ENCODE data around the gene SLC35D1. TPM values are rescaled to one million over a fixed set of nuclear protein-coding genes. Genes with fewer than 3 reads are reported as not detected.
"Not testable (repeated sequence)": the region's sequence is repeated elsewhere in the genome, so short reads cannot be mapped to it uniquely, and the experiment has no call there.

Gene SLC35D1
- polyA plus RNA-seq, 1 donor (not counting 4 experiments of a cell fraction or from before 2014, with no cell fraction given), result 12.2 TPM

DNA sequence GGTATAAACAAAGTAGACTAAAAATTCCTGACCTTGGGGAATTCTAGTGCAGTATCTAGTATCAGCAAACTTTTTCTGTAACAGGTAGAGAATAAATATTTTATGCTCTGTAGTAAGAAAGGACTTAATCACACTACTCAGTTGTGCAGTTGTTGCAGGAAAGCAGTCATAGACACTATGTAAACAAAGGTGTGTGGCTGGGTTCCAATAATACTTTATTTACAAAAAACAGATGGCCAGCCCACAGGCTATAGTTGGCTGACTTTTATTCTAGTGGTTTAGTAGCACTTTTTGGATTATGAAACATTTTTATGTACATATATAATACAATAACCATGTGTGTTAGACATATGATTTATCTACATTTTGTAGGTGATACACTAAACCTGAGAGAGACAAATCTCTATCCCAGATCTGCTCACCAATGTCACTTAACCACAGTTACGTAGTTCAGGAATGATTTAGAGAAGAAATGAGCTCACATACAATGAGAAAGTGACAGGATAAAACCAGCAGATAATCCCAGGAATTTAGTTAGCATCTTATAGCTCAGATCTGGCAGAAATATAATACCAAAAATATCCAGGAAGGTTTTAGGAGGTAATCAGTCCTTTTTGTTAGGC is 73.1 kb downstream of the SLC35D1 start:
- H3K4me2 ChIP-seq (ENCODE audit: control insufficient read depth, extremely low read depth, insufficient read depth, low read depth, low read length), result no peak overlapping the region
- H3K9ac ChIP-seq (ENCODE audit: control insufficient read depth, extremely low read depth, insufficient read depth, low read length), result no peak overlapping the region
- FAIRE-seq, result peak; percentile 36

DNA sequence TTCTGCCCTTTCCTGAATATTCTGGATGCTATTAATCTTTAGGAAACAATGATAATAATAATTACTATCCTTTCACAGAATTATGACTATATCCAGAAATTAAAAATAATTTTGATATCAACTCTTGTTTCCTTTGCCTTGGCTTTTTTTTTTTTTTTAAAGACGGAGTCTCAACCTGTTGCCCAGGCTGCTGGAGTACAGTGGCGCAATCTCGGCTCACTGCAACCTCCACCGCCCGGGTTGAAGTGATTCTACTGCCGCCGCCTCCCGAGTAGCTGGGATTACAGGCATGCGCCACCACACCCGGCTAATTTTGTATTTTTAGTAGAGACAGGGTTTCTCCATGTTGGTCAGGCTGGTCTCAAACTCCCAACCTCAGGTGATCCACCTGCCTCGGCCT is 74.3 kb downstream of the SLC35D1 start:
- H3K27ac ChIP-seq (ENCODE audit: control insufficient read depth, insufficient read depth, low read length); H3K4me1 ChIP-seq (ENCODE audit: control insufficient read depth, extremely low read depth, insufficient read depth, low read length); H2AFZ ChIP-seq (ENCODE audit: control insufficient read depth, low read length); H3K27me3 ChIP-seq (ENCODE audit: control insufficient read depth, extremely low read depth, insufficient read depth, low read length); H3K4me3 ChIP-seq (ENCODE audit: control insufficient read depth in 2 of 3, extremely low read depth in 1 of 3, insufficient read depth in 2 of 3, low read depth in 1 of 3, low read length in 3 of 3); H3K9me3 ChIP-seq (ENCODE audit: control insufficient read depth, low read depth, low read length); dilution Hi-C loops (cut with MboI; ENCODE audit: extremely low pct_ligation_motif_present, low sequenced_read_pairs); FAIRE-seq; H3K9me1 ChIP-seq (ENCODE audit: control insufficient read depth, extremely low read depth, insufficient read depth, low read length); H3K4me2 ChIP-seq (ENCODE audit: control insufficient read depth, extremely low read depth, insufficient read depth, low read depth, low read length); H4K20me1 ChIP-seq (ENCODE audit: control insufficient read depth, extremely low read depth, insufficient read depth, low read length); H3K9ac ChIP-seq (ENCODE audit: control insufficient read depth, extremely low read depth, insufficient read depth, low read length); DNase-seq (ENCODE audit: low read depth, low spot score); H3K79me2 ChIP-seq (ENCODE audit: control insufficient read depth, insufficient read depth, low read length): not testable (repeated sequence)
- peaks cover 7 to 19% of the 10 kb centered on the region in 2 experiments for H3K36me3 ChIP-seq (ENCODE audit: control insufficient read depth in 2 of 2, extremely low read depth in 1 of 2, insufficient read depth in 2 of 2, low read length in 2 of 2)

More for the DNA sequence above, 73.1 kb downstream of the SLC35D1 start:
- no peak for DNase-seq (ENCODE audit: low read depth, low spot score)
- Histone ChIP-seq H3K9me3 (ENCODE audit: control insufficient read depth, low read depth, low read length) (no peaks in the 10 kb centered on the region), H3K36me3 (ENCODE audit: control insufficient read depth in 2 of 2, extremely low read depth in 1 of 2, insufficient read depth in 2 of 2, low read length in 2 of 2) (peaks cover 7 to 14% of the 10 kb centered on the region in 2 experiments), H3K27me3 (ENCODE audit: control insufficient read depth, extremely low read depth, insufficient read depth, low read length) (no peaks in the 10 kb centered on the region), H3K4me1 (ENCODE audit: control insufficient read depth, extremely low read depth, insufficient read depth, low read length) (no peaks in the 10 kb centered on the region), H2AFZ (ENCODE audit: control insufficient read depth, low read length) (no peak overlapping the region), H3K27ac (ENCODE audit: control insufficient read depth, insufficient read depth, low read length) (no peak overlapping the region), H3K79me2 (ENCODE audit: control insufficient read depth, insufficient read depth, low read length) (peaks cover 2% of the 10 kb centered on the region), H3K9me1 (ENCODE audit: control insufficient read depth, extremely low read depth, insufficient read depth, low read length) (no peaks in the 10 kb centered on the region), H3K4me3 (ENCODE audit: control insufficient read depth in 2 of 3, extremely low read depth in 1 of 3, insufficient read depth in 2 of 3, low read depth in 1 of 3, low read length in 3 of 3) (no peak overlapping the region), H4K20me1 (ENCODE audit: control insufficient read depth, extremely low read depth, insufficient read depth, low read length) (no peaks in the 10 kb centered on the region)
- dilution Hi-C loops (cut with MboI; ENCODE audit: extremely low pct_ligation_motif_present, low sequenced_read_pairs), result no loop called here
- no peak for TF ChIP-seq CTCF (optimal IDR thresholded peaks at IDR 0.05 in 1 of 3, IDR thresholded peaks at IDR 0.05 in 1 of 3, conservative IDR thresholded peaks at IDR 0.05 in 1 of 3; ENCODE audit: extremely low read depth in 1 of 3, insufficient read depth in 2 of 3, low read length in 3 of 3)
- TF ChIP-seq EZH2 (IDR thresholded peaks at IDR 0.05; ENCODE audit: low read length), result no peak

- DNase-seq (ENCODE audit: low read depth, low spot score) (no peak), FAIRE-seq (no peak)
- Histone ChIP-seq H3K4me3 (ENCODE audit: control insufficient read depth in 2 of 3, extremely low read depth in 1 of 3, insufficient read depth in 2 of 3, low read depth in 1 of 3, low read length in 3 of 3) (no peak overlapping the region), H2AFZ (ENCODE audit: control insufficient read depth, low read length) (no peak overlapping the region), H3K9me3 (ENCODE audit: control insufficient read depth, low read depth, low read length) (no peaks in the 10 kb centered on the region), H3K9ac (ENCODE audit: control insufficient read depth, extremely low read depth, insufficient read depth, low read length) (no peak overlapping the region), H3K9me1 (ENCODE audit: control insufficient read depth, extremely low read depth, insufficient read depth, low read length) (no peaks in the 10 kb centered on the region), H3K79me2 (ENCODE audit: control insufficient read depth, insufficient read depth, low read length) (peaks cover 2% of the 10 kb centered on the region), H3K4me1 (ENCODE audit: control insufficient read depth, extremely low read depth, insufficient read depth, low read length) (no peaks in the 10 kb centered on the region), H3K27me3 (ENCODE audit: control insufficient read depth, extremely low read depth, insufficient read depth, low read length) (no peaks in the 10 kb centered on the region), H3K27ac (ENCODE audit: control insufficient read depth, insufficient read depth, low read length) (no peak overlapping the region), H4K20me1 (ENCODE audit: control insufficient read depth, extremely low read depth, insufficient read depth, low read length) (no peaks in the 10 kb centered on the region), H3K36me3 (ENCODE audit: control insufficient read depth in 2 of 2, extremely low read depth in 1 of 2, insufficient read depth in 2 of 2, low read length in 2 of 2) (peaks cover 7 to 18% of the 10 kb centered on the region in 2 experiments), H3K4me2 (ENCODE audit: control insufficient read depth, extremely low read depth, insufficient read depth, low read depth, low read length) (no peak overlapping the region)
- no peak for TF ChIP-seq CTCF (optimal IDR thresholded peaks at IDR 0.05 in 1 of 3, IDR thresholded peaks at IDR 0.05 in 1 of 3, conservative IDR thresholded peaks at IDR 0.05 in 1 of 3; ENCODE audit: extremely low read depth in 1 of 3, insufficient read depth in 2 of 3, low read length in 3 of 3)
- TF ChIP-seq EZH2 (IDR thresholded peaks at IDR 0.05; ENCODE audit: low read length), result no peak
- dilution Hi-C loops (cut with MboI; ENCODE audit: extremely low pct_ligation_motif_present, low sequenced_read_pairs), result no loop called here
Observed at GRCh38 chr1:66978201-66978600, 75.7 kb downstream of the SLC35D1 start.

Data from keratinocyte (primary cell).